HepG2 (cell line): ENCODE results near the gene GRK4. TPM values are rescaled to one million over a fixed set of nuclear protein-coding genes. Genes with fewer than 3 reads are reported as not detected.

Experiments used
- ARHGAP35 ChIP-seq: sonication (generic); formaldehyde crosslinking; IDR thresholded peaks from 2 replicates; pipeline ENCODE4 v1.9.0; 2022; ENCODE audit warnings: mild to moderate bottlenecking, inconsistent platforms, moderate library complexity, missing genetic modification reagents, borderline replicate concordance
- CHCHD3 ChIP-seq: sonication (generic); formaldehyde crosslinking; IDR thresholded peaks from 2 replicates; pipeline ENCODE4 v1.8.0; 2022; ENCODE audit warnings: mild to moderate bottlenecking, missing genetic modification reagents, moderate library complexity
- DRAP1 ChIP-seq: IDR thresholded peaks from 2 replicates; pipeline ENCODE4 v1.6.1; 2016; ENCODE audit warnings: missing genetic modification reagents, missing compliant biosample characterization
- FOXJ3 ChIP-seq: sonication (generic); formaldehyde crosslinking; IDR thresholded peaks from 2 replicates; pipeline ENCODE4 v1.4.0; 2020; ENCODE audit warnings: missing genetic modification reagents, mild to moderate bottlenecking, borderline replicate concordance
- HMG20A ChIP-seq: IDR thresholded peaks from 2 replicates; pipeline ENCODE4 v1.6.1; 2016; ENCODE audit warnings: borderline replicate concordance
- HOXD1 ChIP-seq: sonication (generic); formaldehyde crosslinking; IDR thresholded peaks from 2 replicates; pipeline ENCODE4 v1.5.0; 2020; ENCODE audit warnings: missing genetic modification reagents
- KLF9 ChIP-seq: IDR thresholded peaks from 2 replicates; pipeline ENCODE4 v1.6.1; 2016; ENCODE audit warnings: low read depth
- MATR3 ChIP-seq: sonication (generic); formaldehyde crosslinking; IDR thresholded peaks from 2 replicates; pipeline ENCODE4 v1.4.0; 2020; ENCODE audit warnings: missing genetic modification reagents
- RAD21 ChIP-seq: fragments of 450-650 bp; formaldehyde crosslinking; IDR thresholded peaks from 2 replicates; pipeline ENCODE4 v1.5.0; 2020; ENCODE audit warnings: mild to moderate bottlenecking
- SMAD9 ChIP-seq: sonication (generic); formaldehyde crosslinking; IDR thresholded peaks from 2 replicates; pipeline ENCODE4 v1.5.1; 2020; ENCODE audit warnings: mild to moderate bottlenecking, missing genetic modification reagents
- SP4 ChIP-seq: sonication (generic); formaldehyde crosslinking; IDR thresholded peaks from 2 replicates; pipeline ENCODE4 v1.8.1; 2023; ENCODE audit warnings: mild to moderate bottlenecking, missing genetic modification reagents
- SRSF4 ChIP-seq: fragments of 200-400 bp; formaldehyde crosslinking; IDR thresholded peaks from one replicate; pipeline ENCODE4 v1.6.1; 2018; ENCODE audit warnings: mild to moderate bottlenecking, low read depth, low read length, moderate library complexity; ENCODE audit not compliant: poor library complexity, severe bottlenecking
- TBL1XR1 ChIP-seq: fragments of 150-350 bp; IDR thresholded peaks from 2 replicates; pipeline ENCODE4 v1.6.1; 2014; ENCODE audit warnings: borderline replicate concordance, low read length; ENCODE audit not compliant: partially characterized antibody
- ZNF329 ChIP-seq: sonication (generic); formaldehyde crosslinking; IDR thresholded peaks from 2 replicates; pipeline ENCODE4 v1.9.0; 2021; ENCODE audit warnings: low read depth, mild to moderate bottlenecking, missing genetic modification reagents
- ZSCAN31 ChIP-seq: sonication (generic); formaldehyde crosslinking; IDR thresholded peaks from 2 replicates; pipeline ENCODE4 v1.5.0; 2020; ENCODE audit warnings: low read depth, mild to moderate bottlenecking, missing genetic modification reagents
- polyA plus RNA-seq, 8 experiments: library from polyadenylated mRNA; depleted of rRNA in 3 of 8; stranded (reverse) in 7 of 8; unstranded in 1 of 8; fragments of >200 nt; fragmentation: Illumina TruSeq in 4 of 8; extraction: Trizol in 4 of 8; gene quantifications; 2 replicates each; pipeline versions ENCODE4 v1.2.1 to v1.2.3, GENCODE V29; 2011 to 2016; ENCODE audit warnings: low read depth in 4 of 8, missing spikeins in 1 of 8, mixed read lengths in 1 of 8; ENCODE audit not compliant: insufficient read depth in 1 of 8
- total RNA-seq, 5 experiments: library from RNA; depleted of rRNA; stranded (reverse); fragments of >200 nt; fragmentation: Illumina TruSeq; extraction: Trizol; gene quantifications; 2 replicates each; pipeline ENCODE4 v1.2.3, GENCODE V29; 2016; ENCODE audit warnings: low read depth in 1 of 5
- TF ChIP-seq, protein P1 (sequence below): sonication (generic); formaldehyde crosslinking; IDR thresholded peaks from 2 replicates; pipeline ENCODE4 v1.5.0; 2020; ENCODE audit warnings: mild to moderate bottlenecking, missing genetic modification reagents, borderline replicate concordance
- TF ChIP-seq, protein P2 (sequence below): sonication (generic); formaldehyde crosslinking; IDR thresholded peaks from 2 replicates; pipeline ENCODE4 v1.5.0; 2020; ENCODE audit warnings: mild to moderate bottlenecking, missing genetic modification reagents
- TF ChIP-seq, protein P3 (sequence below): sonication (generic); formaldehyde crosslinking; conservative IDR thresholded peaks from 2 replicates; pipeline ENCODE4 v1.4.0; 2020; ENCODE audit warnings: missing genetic modification reagents
- TF ChIP-seq, protein P4 (sequence below): sonication (generic); formaldehyde crosslinking; IDR thresholded peaks from 2 replicates; pipeline ENCODE4 v1.4.0; 2020; ENCODE audit warnings: mild to moderate bottlenecking, missing genetic modification reagents
- TF ChIP-seq, protein P5 (sequence below): sonication (generic); formaldehyde crosslinking; IDR thresholded peaks from 2 replicates; pipeline ENCODE4 v1.4.0; 2020; ENCODE audit warnings: mild to moderate bottlenecking, missing genetic modification reagents

The GRK4 gene
- total and polyA plus RNA-seq, 2 of the 13 experiments (the other 11 are each of a cell fraction or from before 2014, with no cell fraction given), result 1.8 to 2.0 TPM

GRCh38 chr4:3073158-3074077 is 110.0 kb downstream of the GRK4 start (continued):
- TF ChIP-seq KLF9 (CRISPR knock-in tag), result no peak
- TF ChIP-seq, protein P1, sequence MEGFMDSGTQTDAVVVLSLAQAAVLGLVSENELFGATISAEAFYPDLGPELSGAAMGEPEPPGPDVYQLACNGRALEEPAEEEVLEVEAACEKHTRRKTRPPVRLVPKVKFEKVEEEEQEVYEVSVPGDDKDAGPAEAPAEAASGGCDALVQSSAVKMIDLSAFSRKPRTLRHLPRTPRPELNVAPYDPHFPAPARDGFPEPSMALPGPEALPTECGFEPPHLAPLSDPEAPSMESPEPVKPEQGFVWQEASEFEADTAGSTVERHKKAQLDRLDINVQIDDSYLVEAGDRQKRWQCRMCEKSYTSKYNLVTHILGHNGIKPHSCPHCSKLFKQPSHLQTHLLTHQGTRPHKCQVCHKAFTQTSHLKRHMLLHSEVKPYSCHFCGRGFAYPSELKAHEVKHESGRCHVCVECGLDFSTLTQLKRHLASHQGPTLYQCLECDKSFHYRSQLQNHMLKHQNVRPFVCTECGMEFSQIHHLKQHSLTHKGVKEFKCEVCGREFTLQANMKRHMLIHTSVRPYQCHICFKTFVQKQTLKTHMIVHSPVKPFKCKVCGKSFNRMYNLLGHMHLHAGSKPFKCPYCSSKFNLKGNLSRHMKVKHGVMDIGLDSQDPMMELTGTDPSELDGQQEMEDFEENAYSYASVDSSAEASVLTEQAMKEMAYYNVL, result peak; percentile 78; the same call in 1 of the 2 replicates
- no peak; the same call in 1 of the 2 replicates for TF ChIP-seq SP4 (CRISPR knock-in tag)
- TF ChIP-seq TBL1XR1, result no peak
- TF ChIP-seq DRAP1 (CRISPR knock-in tag), result peak; percentile 66
- TF ChIP-seq RAD21, result peak; percentile 31; the same call in 1 of the 2 replicates
- TF ChIP-seq, protein P2, sequence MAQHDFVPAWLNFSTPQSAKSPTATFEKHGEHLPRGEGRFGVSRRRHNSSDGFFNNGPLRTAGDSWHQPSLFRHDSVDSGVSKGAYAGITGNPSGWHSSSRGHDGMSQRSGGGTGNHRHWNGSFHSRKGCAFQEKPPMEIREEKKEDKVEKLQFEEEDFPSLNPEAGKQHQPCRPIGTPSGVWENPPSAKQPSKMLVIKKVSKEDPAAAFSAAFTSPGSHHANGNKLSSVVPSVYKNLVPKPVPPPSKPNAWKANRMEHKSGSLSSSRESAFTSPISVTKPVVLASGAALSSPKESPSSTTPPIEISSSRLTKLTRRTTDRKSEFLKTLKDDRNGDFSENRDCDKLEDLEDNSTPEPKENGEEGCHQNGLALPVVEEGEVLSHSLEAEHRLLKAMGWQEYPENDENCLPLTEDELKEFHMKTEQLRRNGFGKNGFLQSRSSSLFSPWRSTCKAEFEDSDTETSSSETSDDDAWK (CRISPR knock-in tag), result no peak
- TF ChIP-seq SMAD9 (CRISPR knock-in tag), result no peak
- TF ChIP-seq, protein P3, sequence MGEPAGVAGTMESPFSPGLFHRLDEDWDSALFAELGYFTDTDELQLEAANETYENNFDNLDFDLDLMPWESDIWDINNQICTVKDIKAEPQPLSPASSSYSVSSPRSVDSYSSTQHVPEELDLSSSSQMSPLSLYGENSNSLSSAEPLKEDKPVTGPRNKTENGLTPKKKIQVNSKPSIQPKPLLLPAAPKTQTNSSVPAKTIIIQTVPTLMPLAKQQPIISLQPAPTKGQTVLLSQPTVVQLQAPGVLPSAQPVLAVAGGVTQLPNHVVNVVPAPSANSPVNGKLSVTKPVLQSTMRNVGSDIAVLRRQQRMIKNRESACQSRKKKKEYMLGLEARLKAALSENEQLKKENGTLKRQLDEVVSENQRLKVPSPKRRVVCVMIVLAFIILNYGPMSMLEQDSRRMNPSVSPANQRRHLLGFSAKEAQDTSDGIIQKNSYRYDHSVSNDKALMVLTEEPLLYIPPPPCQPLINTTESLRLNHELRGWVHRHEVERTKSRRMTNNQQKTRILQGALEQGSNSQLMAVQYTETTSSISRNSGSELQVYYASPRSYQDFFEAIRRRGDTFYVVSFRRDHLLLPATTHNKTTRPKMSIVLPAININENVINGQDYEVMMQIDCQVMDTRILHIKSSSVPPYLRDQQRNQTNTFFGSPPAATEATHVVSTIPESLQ (CRISPR knock-in tag), result no peak
- no peak for TF ChIP-seq CHCHD3 (CRISPR knock-in tag)
- no peak for TF ChIP-seq SRSF4
- TF ChIP-seq, protein P4, sequence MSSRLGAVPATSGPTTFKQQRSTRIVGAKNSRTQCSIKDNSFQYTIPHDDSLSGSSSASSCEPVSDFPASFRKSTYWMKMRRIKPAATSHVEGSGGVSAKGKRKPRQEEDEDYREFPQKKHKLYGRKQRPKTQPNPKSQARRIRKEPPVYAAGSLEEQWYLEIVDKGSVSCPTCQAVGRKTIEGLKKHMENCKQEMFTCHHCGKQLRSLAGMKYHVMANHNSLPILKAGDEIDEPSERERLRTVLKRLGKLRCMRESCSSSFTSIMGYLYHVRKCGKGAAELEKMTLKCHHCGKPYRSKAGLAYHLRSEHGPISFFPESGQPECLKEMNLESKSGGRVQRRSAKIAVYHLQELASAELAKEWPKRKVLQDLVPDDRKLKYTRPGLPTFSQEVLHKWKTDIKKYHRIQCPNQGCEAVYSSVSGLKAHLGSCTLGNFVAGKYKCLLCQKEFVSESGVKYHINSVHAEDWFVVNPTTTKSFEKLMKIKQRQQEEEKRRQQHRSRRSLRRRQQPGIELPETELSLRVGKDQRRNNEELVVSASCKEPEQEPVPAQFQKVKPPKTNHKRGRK (CRISPR knock-in tag), result no peak
- TF ChIP-seq HMG20A (CRISPR knock-in tag), result no peak
- no peak for TF ChIP-seq HOXD1
- TF ChIP-seq MATR3 (CRISPR knock-in tag), result no peak
- no peak for TF ChIP-seq ARHGAP35 (CRISPR knock-in tag)
- no peak for TF ChIP-seq ZNF329 (CRISPR knock-in tag)
- no peak for TF ChIP-seq FOXJ3
- TF ChIP-seq, protein P5, sequence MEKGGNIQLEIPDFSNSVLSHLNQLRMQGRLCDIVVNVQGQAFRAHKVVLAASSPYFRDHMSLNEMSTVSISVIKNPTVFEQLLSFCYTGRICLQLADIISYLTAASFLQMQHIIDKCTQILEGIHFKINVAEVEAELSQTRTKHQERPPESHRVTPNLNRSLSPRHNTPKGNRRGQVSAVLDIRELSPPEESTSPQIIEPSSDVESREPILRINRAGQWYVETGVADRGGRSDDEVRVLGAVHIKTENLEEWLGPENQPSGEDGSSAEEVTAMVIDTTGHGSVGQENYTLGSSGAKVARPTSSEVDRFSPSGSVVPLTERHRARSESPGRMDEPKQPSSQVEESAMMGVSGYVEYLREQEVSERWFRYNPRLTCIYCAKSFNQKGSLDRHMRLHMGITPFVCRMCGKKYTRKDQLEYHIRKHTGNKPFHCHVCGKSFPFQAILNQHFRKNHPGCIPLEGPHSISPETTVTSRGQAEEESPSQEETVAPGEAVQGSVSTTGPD, result no peak; the same call in 1 of the 2 replicates
- 0 out of 2 replicates have a peak, but pooled peaks have one; percentile 30 for TF ChIP-seq ZSCAN31 (CRISPR knock-in tag)
